HG02678 (cell line): ENCODE results near the gene SDCBP2.

ENCODE experiments used
- ATAC-seq: cut with Tn5 transposase; IDR thresholded peaks from one replicate; pipeline ENCODE4 v1.9.1; 2021; ENCODE audit warnings: mild to moderate bottlenecking, moderate library complexity; ENCODE audit not compliant: unreplicated experiment

The SDCBP2 gene

GRCh38 chr20:1328680-1329330, at the start of gene SDCBP2:
SDCBP2 (minus strand) TSS chr20:1329139; CDS start chr20:1320416, 8,723 bp downstream.
- ATAC-seq = no peak

- no peak for ATAC-seq
Observed at GRCh38 chr20:1378735-1379125, 49.8 kb upstream of the SDCBP2 start.

- no peak for ATAC-seq
Observed at GRCh38 chr20:1377984-1378734, 49.2 kb upstream of the SDCBP2 start.

GRCh38 chr20:1377341-1377871, 48.5 kb upstream of the SDCBP2 start:
- ATAC-seq = no peak

- ATAC-seq = no peak
Observed at GRCh38 chr20:1376408-1377270, 47.7 kb upstream of the SDCBP2 start.

GRCh38 chr20:1376007-1376406, 47.1 kb upstream of the SDCBP2 start:
- no peak for ATAC-seq

- ATAC-seq = no peak
Observed at GRCh38 chr20:1375515-1375914, 46.6 kb upstream of the SDCBP2 start.

- ATAC-seq = no peak
Observed at GRCh38 chr20:1374246-1374645, 45.3 kb upstream of the SDCBP2 start.

GRCh38 chr20:1373614-1374013, 44.7 kb upstream of the SDCBP2 start:
- no peak for ATAC-seq

GRCh38 chr20:1373036-1373435, 44.1 kb upstream of the SDCBP2 start:
- no peak for ATAC-seq

- no peak for ATAC-seq
Observed at GRCh38 chr20:1371830-1372539, 43.0 kb upstream of the SDCBP2 start.

- no peak for ATAC-seq
Observed at GRCh38 chr20:1371202-1371782, 42.4 kb upstream of the SDCBP2 start.

- no peak for ATAC-seq
Observed at GRCh38 chr20:1370548-1371110, 41.7 kb upstream of the SDCBP2 start.

GRCh38 chr20:1369970-1370369, 41.0 kb upstream of the SDCBP2 start:
- ATAC-seq = no peak

GRCh38 chr20:1368448-1369199, 39.7 kb upstream of the SDCBP2 start:
- no peak for ATAC-seq

- no peak for ATAC-seq
Observed at GRCh38 chr20:1367479-1367878, 38.5 kb upstream of the SDCBP2 start.

- no peak for ATAC-seq
Observed at GRCh38 chr20:1364106-1364505, 35.2 kb upstream of the SDCBP2 start.

- no peak for ATAC-seq
Observed at GRCh38 chr20:1363522-1363921, 34.6 kb upstream of the SDCBP2 start.

GRCh38 chr20:1362484-1362883, 33.5 kb upstream of the SDCBP2 start:
- ATAC-seq = no peak
